Measurements from ENCODE around the gene CTBP1. TPM values are rescaled to one million over a fixed set of nuclear protein-coding genes. Genes with fewer than 3 reads are reported as not detected.
A peak's percentile ranks its signal among the peaks of the same experiment; 100 is the strongest.

CTBP1 gene
- total and polyA plus RNA-seq, 2 of the 8 experiments (the other 6 are each of a cell fraction or from before 2014, with no cell fraction given), result 128 to 185 TPM

- no peaks in the 10 kb centered on the region for H3K23me2 ChIP-seq (ENCODE audit: low read depth, low read length)
- H4K20me1 ChIP-seq (replicated peaks in 1 of 2; ENCODE audit: control insufficient read depth in 1 of 2, insufficient read depth in 2 of 2, low read length in 2 of 2), result peaks cover 6 to 19% of the 10 kb centered on the region in 2 experiments
- no peak overlapping the region for H2BK15ac ChIP-seq (ENCODE audit: low read length)
- no peak overlapping the region for H3K27ac ChIP-seq (ENCODE audit: low read depth, low read length)
- H3K18ac ChIP-seq (ENCODE audit: extremely low read depth, low read length), result no peak overlapping the region
- DNase-seq (ENCODE audit: low read depth in 1 of 2, low spot score in 2 of 2) (no peak), FAIRE-seq (no peak)
- no peak overlapping the region for H3K9ac ChIP-seq (replicated peaks in 1 of 4; ENCODE audit: extremely low read depth in 1 of 4, low read depth in 3 of 4, low read length in 3 of 4)
- H3K27me3 ChIP-seq (replicated peaks in 1 of 4; ENCODE audit: control insufficient read depth in 3 of 4, extremely low read depth in 1 of 4, insufficient read depth in 3 of 4, low read length in 3 of 4), result no peaks in the 10 kb centered on the region
- H3K9me3 ChIP-seq (ENCODE audit: insufficient read depth in 2 of 2, low read depth in 1 of 2, low read length in 1 of 2), result no peaks in the 10 kb centered on the region
- H3K4me2 ChIP-seq (ENCODE audit: insufficient read depth in 1 of 2, low read depth in 2 of 2, low read length in 2 of 2), result no peak overlapping the region
- H4K8ac ChIP-seq (ENCODE audit: extremely low read depth, insufficient read depth, low read length), result peak overlapping the region; percentile 14; the same call in 1 of the 2 replicates
- no peak overlapping the region for H4K5ac ChIP-seq (ENCODE audit: insufficient read length, low read depth, low read length)
- H2BK120ac ChIP-seq (replicated peaks; ENCODE audit: low read depth, low read length), result no peak overlapping the region
- no peak overlapping the region for H3K4me3 ChIP-seq (ENCODE audit: extremely low read depth in 1 of 4, insufficient read depth in 2 of 4, low read depth in 3 of 4, low read length in 4 of 4)
- 86% methylated on average over 33 of the region's 33 CpGs; no CpG with 5 or more reads in 1 of the 2 experiments for WGBS, 2 experiments (ENCODE audit: extremely low coverage in 1 of 2, insufficient coverage in 1 of 2, insufficient read length in 1 of 2, insufficient replicate concordance in 2 of 2, low coverage in 1 of 2, low lambda C conversion rate in 2 of 2, missing lambda C conversion rate in 1 of 2)
- no peaks in the 10 kb centered on the region for H3K79me2 ChIP-seq (ENCODE audit: control insufficient read depth in 1 of 2, insufficient read depth in 2 of 2, low read length in 2 of 2)
- peaks cover 5% of the 10 kb centered on the region for H3K79me1 ChIP-seq (ENCODE audit: low read depth, low read length)
- H2BK5ac ChIP-seq (ENCODE audit: low read depth, low read length), result no peak overlapping the region
- POLR2A ChIA-PET (ENCODE audit: partially characterized antibody), result no interaction called here
- H3K4ac ChIP-seq (replicated peaks; ENCODE audit: insufficient read length, low read depth, low read length), result no peak overlapping the region
- H4K91ac ChIP-seq (replicated peaks; ENCODE audit: insufficient read length, low read length), result no peak overlapping the region
- no peak overlapping the region for H2AK5ac ChIP-seq (ENCODE audit: low read depth, low read length)
- H3K56ac ChIP-seq (replicated peaks; ENCODE audit: insufficient read length, low read depth, low read length), result no peak overlapping the region
- H2BK12ac ChIP-seq (ENCODE audit: low read depth, low read length), result no peak overlapping the region
- H2BK20ac ChIP-seq (ENCODE audit: low read length), result no peak overlapping the region
- no peak overlapping the region for H2AFZ ChIP-seq (ENCODE audit: low read length)
- CTCF ChIA-PET (ENCODE audit: partially characterized antibody), result no interaction called here
- H3K23ac ChIP-seq (ENCODE audit: insufficient read length), result no peak overlapping the region
- no peaks in the 10 kb centered on the region for H3K4me1 ChIP-seq (replicated peaks in 1 of 4; ENCODE audit: control insufficient read depth in 3 of 4, insufficient read depth in 4 of 4, low read length in 3 of 4)
- peaks cover 11 to 35% (median 17%) of the 10 kb centered on the region in 4 experiments; a peak in 7 of 8 replicates for H3K36me3 ChIP-seq (ENCODE audit: control insufficient read depth in 2 of 4, insufficient read depth in 4 of 4, low read length in 3 of 4)
- no peak overlapping the region for H3K14ac ChIP-seq (ENCODE audit: insufficient read length)
- TF ChIP-seq SP2 (IDR thresholded peaks at IDR 0.05; ENCODE audit: low read length), result no peak
- no peak for TF ChIP-seq FOSL1 (IDR thresholded peaks at IDR 0.05; ENCODE audit: insufficient read depth, low read depth, low read length)
- TF ChIP-seq BCL11A (IDR thresholded peaks at IDR 0.05; ENCODE audit: low read depth in 2 of 2, low read length in 2 of 2), result no peak
- TF ChIP-seq USF2 (IDR thresholded peaks at IDR 0.05; ENCODE audit: low read length), result no peak
- no peak for TF ChIP-seq RAD21 (IDR thresholded peaks at IDR 0.05 in 1 of 2, conservative IDR thresholded peaks at IDR 0.05 in 1 of 2; ENCODE audit: low read depth in 2 of 2, low read length in 2 of 2)
- TF ChIP-seq CBX5 (IDR thresholded peaks at IDR 0.05; ENCODE audit: low read depth, low read length), result no peak
- no peak for TF ChIP-seq JUND (IDR thresholded peaks at IDR 0.05; ENCODE audit: low read length)
- TF ChIP-seq CEBPB (IDR thresholded peaks at IDR 0.05; ENCODE audit: low read depth, low read length), result no peak
- no peak for TF ChIP-seq TEAD4 (IDR thresholded peaks at IDR 0.05; ENCODE audit: low read depth, low read length)
- no peak for TF ChIP-seq SRF (IDR thresholded peaks at IDR 0.05; ENCODE audit: low read depth, low read length)
- TF ChIP-seq MAX (IDR thresholded peaks at IDR 0.05), result no peak
- no peak for TF ChIP-seq EGR1 (IDR thresholded peaks at IDR 0.05; ENCODE audit: borderline replicate concordance, low read depth, low read length)
Observed at GRCh38 chr4:1221155-1221870, 27.6 kb downstream of the CTBP1 start.
